Glomerular visceral epithelial cell (primary cell): ENCODE measurements around the gene ALDH18A1.
"Not testable (repeated sequence)": the region's sequence is repeated elsewhere in the genome, so short reads cannot be mapped to it uniquely, and the experiment has no call there.

ENCODE experiments used
- DNase-seq: peaks from one replicate; pipeline ENCODE4 v3.0.0-alpha.2; 2016; ENCODE audit errors: extremely low spot score

The ALDH18A1 gene

GRCh38 chr10:95650232-95650631 lies 6.3 kb downstream of the ALDH18A1 start:
- no peak for DNase-seq

- DNase-seq = no peak
Measured at GRCh38 chr10:95648138-95648537, 8.4 kb downstream of the ALDH18A1 start.

GRCh38 chr10:95646160-95646559 lies 10.4 kb downstream of the ALDH18A1 start:
- no peak for DNase-seq

GRCh38 chr10:95644901-95645300 lies 11.6 kb downstream of the ALDH18A1 start:
- no peak for DNase-seq

- no peak for DNase-seq
Measured at GRCh38 chr10:95640891-95641315, 15.6 kb downstream of the ALDH18A1 start.

GRCh38 chr10:95637911-95638310 lies 18.6 kb downstream of the ALDH18A1 start:
- DNase-seq = no peak

GRCh38 chr10:95637140-95637539 lies 19.4 kb downstream of the ALDH18A1 start:
- DNase-seq = no peak

- no peak for DNase-seq
Measured at GRCh38 chr10:95635319-95635733, 21.2 kb downstream of the ALDH18A1 start.

- peak; percentile 70 for DNase-seq
Measured at GRCh38 chr10:95628786-95629185, 27.7 kb downstream of the ALDH18A1 start.

GRCh38 chr10:95626500-95626899 lies 30.0 kb downstream of the ALDH18A1 start:
- DNase-seq = no peak

- not testable (repeated sequence) for DNase-seq
Measured at GRCh38 chr10:95620415-95620814, 36.1 kb downstream of the ALDH18A1 start.

- no peak for DNase-seq
Measured at GRCh38 chr10:95618101-95618500, 38.4 kb downstream of the ALDH18A1 start.

GRCh38 chr10:95616446-95616845 lies 40.1 kb downstream of the ALDH18A1 start:
- DNase-seq = no peak

- DNase-seq = no peak
Measured at GRCh38 chr10:95613330-95613729, 43.2 kb downstream of the ALDH18A1 start.

GRCh38 chr10:95610727-95611126 lies 45.8 kb downstream of the ALDH18A1 start:
- DNase-seq = no peak

- DNase-seq = no peak
Measured at GRCh38 chr10:95606922-95607321, 49.6 kb downstream of the ALDH18A1 start.

- no peak for DNase-seq
Measured at GRCh38 chr10:95605163-95605562, 51.3 kb downstream of the ALDH18A1 start.

- DNase-seq = no peak
Measured at GRCh38 chr10:95604630-95605029, 51.9 kb downstream of the ALDH18A1 start.

- DNase-seq = no peak
Measured at GRCh38 chr10:95602382-95602781, 54.1 kb downstream of the ALDH18A1 start.

- DNase-seq = peak; percentile 83
Measured at GRCh38 chr10:95601116-95601719, 55.3 kb downstream of the ALDH18A1 start.

GRCh38 chr10:95600158-95600557 lies 56.4 kb downstream of the ALDH18A1 start:
- no peak for DNase-seq

- DNase-seq = no peak
Measured at GRCh38 chr10:95597788-95598187, 58.7 kb downstream of the ALDH18A1 start.

- no peak for DNase-seq
Measured at GRCh38 chr10:95588025-95588424, 68.5 kb downstream of the ALDH18A1 start.
